ENCODE data around the gene SCRT2.

DNA sequence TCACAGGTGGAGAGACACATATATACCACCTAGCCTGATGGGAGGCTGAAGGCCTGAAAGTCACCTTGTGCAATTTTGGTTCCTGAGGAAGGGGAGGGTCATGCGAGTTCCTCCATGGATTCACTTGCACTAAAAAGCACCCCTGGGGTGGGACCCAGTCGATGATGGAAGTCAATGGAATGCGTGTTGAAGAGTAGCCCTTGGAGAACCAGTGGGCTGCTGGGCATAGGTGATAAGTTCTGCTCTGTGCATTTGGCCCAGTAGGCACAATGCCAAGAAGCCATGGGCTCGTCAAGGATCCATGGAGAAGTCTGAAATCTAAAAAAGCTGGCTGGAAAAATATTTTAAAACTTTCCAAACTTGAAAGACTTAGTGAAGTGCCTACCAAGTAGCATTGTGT, 18.9 kb upstream of the SCRT2 start:
- TF ChIP-seq CTCF (IDR thresholded peaks at IDR 0.05; ENCODE audit: borderline replicate concordance, extremely low read depth, low read length, poor library complexity, severe bottlenecking) (no peak), EZH2 (IDR thresholded peaks at IDR 0.05; ENCODE audit: borderline replicate concordance, low read depth, low read length, severe bottlenecking) (no peak)

All from DND-41 (cell line).